CD4-positive, CD25-positive, alpha-beta regulatory T cell (primary cell): ENCODE data around the gene CCDC85C. TPM values are rescaled to one million over a fixed set of nuclear protein-coding genes. Genes with fewer than 3 reads are reported as not detected.

Experiments used
- ATAC-seq, 2 donors: fragments of 150-1000 bp; cut with Tn5 transposase; one replicate each; pipeline ENCODE4 v1.10.0; 2021; ENCODE audit warnings: low read depth in 2 of 2, moderate number of reproducible peaks in 2 of 2, moderate library complexity in 1 of 2
- DNase-seq, 3 donors: peaks; one replicate each; pipeline versions ENCODE4 v3.0.0 to v3.0.0-alpha.2; 2012 to 2022; ENCODE audit warnings: mixed read lengths in 1 of 3
- H3K27ac ChIP-seq: one replicate; pipeline ENCODE4 v1.7.0; 2013; ENCODE audit warnings: mild to moderate bottlenecking, low read length; ENCODE audit not compliant: insufficient read depth, poor library complexity, severe bottlenecking
- H3K27me3 ChIP-seq: one replicate; pipeline ENCODE4 v1.7.0; 2013; ENCODE audit warnings: low read length; ENCODE audit not compliant: control insufficient read depth, insufficient read depth
- H3K36me3 ChIP-seq: one replicate; pipeline ENCODE4 v1.7.0; 2013; ENCODE audit warnings: mild to moderate bottlenecking, low read length, moderate library complexity; ENCODE audit not compliant: control insufficient read depth, insufficient read depth
- H3K4me1 ChIP-seq: 2 replicates; pipeline ENCODE4 v1.7.0; 2013; ENCODE audit warnings: mild to moderate bottlenecking, low read length; ENCODE audit not compliant: insufficient read depth, control insufficient read depth, poor library complexity, severe bottlenecking
- H3K4me3 ChIP-seq: one replicate; pipeline ENCODE4 v1.7.0; 2013; ENCODE audit warnings: low read depth, mild to moderate bottlenecking, low read length, moderate library complexity
- H3K9me3 ChIP-seq, 2 experiments: 1 replicate in 1 of 2; 2 replicates in 1 of 2; pipeline ENCODE4 v1.7.0; 2013; ENCODE audit warnings: low read length in 2 of 2, mild to moderate bottlenecking in 1 of 2, moderate library complexity in 1 of 2; ENCODE audit not compliant: control insufficient read depth in 2 of 2
- H3K27ac Mint-ChIP-seq, 3 donors: one replicate each; pipeline ENCODE4 v1.8.0; 2020 to 2022; ENCODE audit warnings: mild to moderate bottlenecking in 3 of 3, mixed read lengths in 3 of 3, moderate library complexity in 2 of 3
- H3K27me3 Mint-ChIP-seq: one replicate; pipeline ENCODE4 v1.8.0; 2022; ENCODE audit warnings: mild to moderate bottlenecking, mixed read lengths
- H3K36me3 Mint-ChIP-seq: one replicate; pipeline ENCODE4 v1.8.0; 2020; ENCODE audit warnings: mixed read lengths
- H3K4me1 Mint-ChIP-seq, 4 donors: one replicate each; pipeline ENCODE4 v1.8.0; 2020 to 2022; ENCODE audit warnings: mixed read lengths in 4 of 4, mild to moderate bottlenecking in 1 of 4
- H3K4me3 Mint-ChIP-seq, 4 donors: one replicate each; pipeline ENCODE4 v1.8.0; 2020 to 2022; ENCODE audit warnings: mild to moderate bottlenecking in 4 of 4, mixed read lengths in 4 of 4, moderate library complexity in 3 of 4
- H3K9me3 Mint-ChIP-seq, 7 donors: one replicate each; pipeline ENCODE4 v1.8.0; 2020 to 2022; ENCODE audit warnings: mixed read lengths in 7 of 7, mild to moderate bottlenecking in 3 of 7, moderate library complexity in 2 of 7
- polyA plus RNA-seq, 4 donors: library from polyadenylated mRNA; unstranded; fragments of 300-500 nt; fragmentation: Illumina TruSeq; gene quantifications; one replicate each; pipeline ENCODE4 v1.2.3, GENCODE V29; 2021
- total RNA-seq: library from RNA; stranded (reverse); gene quantifications from one replicate; pipeline ENCODE4 v1.2.3, GENCODE V29; 2022

CCDC85C gene
- total and polyA plus RNA-seq, 5 donors from 2014 or later = 0.62 to 6.3 (median 0.98) TPM

- no peak for DNase-seq
- H3K4me3 ChIP-seq = no peak overlapping the region
- Mint-ChIP-seq H3K27me3 (peaks cover 9% of the 10 kb centered on the region), H3K9me3 (no peaks in the 10 kb centered on the region), H3K4me1 (peaks cover 0 to 6% (median 4%) of the 10 kb centered on the region in 4 donors), H3K4me3 (no peak overlapping the region), H3K36me3 (no peaks in the 10 kb centered on the region), H3K27ac (no peak overlapping the region)
- H3K27me3 ChIP-seq = no peaks in the 10 kb centered on the region
- H3K27ac ChIP-seq = no peak overlapping the region
- no peaks in the 10 kb centered on the region for H3K9me3 ChIP-seq
- peaks cover 3% of the 10 kb centered on the region for H3K4me1 ChIP-seq
- H3K36me3 ChIP-seq = no peaks in the 10 kb centered on the region
- ATAC-seq = no peak
Observed at GRCh38 chr14:99627510-99628381, 23.7 kb upstream of the CCDC85C start.

- Histone ChIP-seq H3K36me3 (no peaks in the 10 kb centered on the region), H3K4me3 (no peak overlapping the region), H3K27ac (no peak overlapping the region), H3K4me1 (peaks cover 3% of the 10 kb centered on the region), H3K27me3 (no peaks in the 10 kb centered on the region), H3K9me3 (no peaks in the 10 kb centered on the region)
- peaks cover 0 to 6% (median 4%) of the 10 kb centered on the region in 4 donors for H3K4me1 Mint-ChIP-seq
- H3K27me3 Mint-ChIP-seq = peaks cover 9% of the 10 kb centered on the region
- H3K36me3 Mint-ChIP-seq = no peaks in the 10 kb centered on the region
- H3K9me3 Mint-ChIP-seq = no peaks in the 10 kb centered on the region
- no peak overlapping the region for H3K4me3 Mint-ChIP-seq
- ATAC-seq (no peak), DNase-seq (no peak)
- H3K27ac Mint-ChIP-seq = peak overlapping the region in 1 of 3 donors; percentile 38
Observed at GRCh38 chr14:99627100-99627499, 23.1 kb upstream of the CCDC85C start.

- Mint-ChIP-seq H3K27me3 (peaks cover 9% of the 10 kb centered on the region), H3K9me3 (no peaks in the 10 kb centered on the region), H3K4me1 (peaks cover 0 to 6% (median 4%) of the 10 kb centered on the region in 4 donors), H3K27ac (no peak overlapping the region), H3K36me3 (no peaks in the 10 kb centered on the region), H3K4me3 (no peak overlapping the region)
- Histone ChIP-seq H3K36me3 (no peaks in the 10 kb centered on the region), H3K27me3 (no peaks in the 10 kb centered on the region), H3K4me1 (peaks cover 3% of the 10 kb centered on the region), H3K27ac (no peak overlapping the region), H3K4me3 (no peak overlapping the region), H3K9me3 (no peaks in the 10 kb centered on the region)
- no peak for DNase-seq
- ATAC-seq = no peak
Observed at GRCh38 chr14:99626041-99626648, 22.1 kb upstream of the CCDC85C start.

GRCh38 chr14:99625476-99625875, 21.5 kb upstream of the CCDC85C start:
- Histone ChIP-seq H3K27me3 (peaks cover 2% of the 10 kb centered on the region), H3K9me3 (no peaks in the 10 kb centered on the region), H3K4me3 (no peak overlapping the region), H3K4me1 (peaks cover 3% of the 10 kb centered on the region), H3K36me3 (no peaks in the 10 kb centered on the region), H3K27ac (no peak overlapping the region)
- Mint-ChIP-seq H3K36me3 (no peaks in the 10 kb centered on the region), H3K27me3 (peaks cover 9% of the 10 kb centered on the region), H3K4me3 (no peak overlapping the region), H3K27ac (no peak overlapping the region), H3K9me3 (no peaks in the 10 kb centered on the region), H3K4me1 (peaks cover 0 to 6% (median 4%) of the 10 kb centered on the region in 4 donors)
- ATAC-seq = no peak
- DNase-seq = no peak

- H3K4me1 Mint-ChIP-seq = peaks cover 0 to 6% (median 4%) of the 10 kb centered on the region in 4 donors
- no peaks in the 10 kb centered on the region for H3K36me3 Mint-ChIP-seq
- H3K4me3 Mint-ChIP-seq = no peak overlapping the region
- peaks cover 2% of the 10 kb centered on the region for H3K27me3 ChIP-seq
- no peak overlapping the region for H3K27ac Mint-ChIP-seq
- no peaks in the 10 kb centered on the region for H3K36me3 ChIP-seq
- H3K27ac ChIP-seq = no peak overlapping the region
- peaks cover 9% of the 10 kb centered on the region for H3K27me3 Mint-ChIP-seq
- no peaks in the 10 kb centered on the region for H3K9me3 ChIP-seq
- no peaks in the 10 kb centered on the region for H3K9me3 Mint-ChIP-seq
- no peak overlapping the region for H3K4me3 ChIP-seq
- peaks cover 3% of the 10 kb centered on the region for H3K4me1 ChIP-seq
- DNase-seq (no peak), ATAC-seq (no peak)
Observed at GRCh38 chr14:99624971-99625370, 21.0 kb upstream of the CCDC85C start.

GRCh38 chr14:99624024-99624423, 20.0 kb upstream of the CCDC85C start:
- Histone ChIP-seq H3K9me3 (no peaks in the 10 kb centered on the region), H3K27me3 (peaks cover 2% of the 10 kb centered on the region), H3K4me1 (peaks cover 2% of the 10 kb centered on the region), H3K27ac (no peak overlapping the region), H3K36me3 (no peaks in the 10 kb centered on the region), H3K4me3 (no peak overlapping the region)
- Mint-ChIP-seq H3K27ac (no peak overlapping the region), H3K9me3 (no peaks in the 10 kb centered on the region), H3K4me3 (no peak overlapping the region), H3K4me1 (peaks cover 0 to 6% (median 4%) of the 10 kb centered on the region in 4 donors), H3K27me3 (peaks cover 13% of the 10 kb centered on the region), H3K36me3 (no peaks in the 10 kb centered on the region)
- ATAC-seq = no peak
- DNase-seq = no peak

- Mint-ChIP-seq H3K36me3 (no peaks in the 10 kb centered on the region), H3K27me3 (peaks cover 17% of the 10 kb centered on the region), H3K4me3 (no peak overlapping the region), H3K4me1 (peaks cover 0 to 2% (median 1%) of the 10 kb centered on the region in 4 donors), H3K27ac (no peak overlapping the region), H3K9me3 (no peaks in the 10 kb centered on the region)
- Histone ChIP-seq H3K4me3 (no peak overlapping the region), H3K27me3 (peaks cover 2% of the 10 kb centered on the region), H3K9me3 (no peaks in the 10 kb centered on the region), H3K27ac (no peak overlapping the region), H3K4me1 (no peaks in the 10 kb centered on the region), H3K36me3 (no peaks in the 10 kb centered on the region)
- DNase-seq = no peak
- ATAC-seq = no peak
Observed at GRCh38 chr14:99621948-99622347, 17.9 kb upstream of the CCDC85C start.
